Panc1 (cell line): Measurements from ENCODE around the gene DACH2.

Source experiments
- POLR2AphosphoS5 ChIP-seq: IDR thresholded peaks from 2 replicates; pipeline ENCODE4 v1.6.1; 2012; ENCODE audit warnings: mild to moderate bottlenecking, low read depth, low read length, moderate library complexity
- TCF7L2 ChIP-seq: IDR thresholded peaks from 2 replicates; pipeline ENCODE4 v1.6.1; 2011; ENCODE audit warnings: mild to moderate bottlenecking, low read depth, low read length, inconsistent platforms
- TF ChIP-seq, protein P1 (sequence below): fragments of 450-650 bp; IDR thresholded peaks from 2 replicates; pipeline ENCODE4 v1.5.1; 2017; ENCODE audit warnings: mild to moderate bottlenecking
- TF ChIP-seq, protein P2 (sequence below), 2 experiments: IDR thresholded peaks; 2 replicates each; pipeline ENCODE4 v1.6.1; 2011 to 2012; ENCODE audit warnings: low read depth in 2 of 2, control low read depth in 1 of 2, low read length in 1 of 2, mild to moderate bottlenecking in 1 of 2, moderate library complexity in 1 of 2; ENCODE audit not compliant: insufficient read depth in 1 of 2

DNA sequence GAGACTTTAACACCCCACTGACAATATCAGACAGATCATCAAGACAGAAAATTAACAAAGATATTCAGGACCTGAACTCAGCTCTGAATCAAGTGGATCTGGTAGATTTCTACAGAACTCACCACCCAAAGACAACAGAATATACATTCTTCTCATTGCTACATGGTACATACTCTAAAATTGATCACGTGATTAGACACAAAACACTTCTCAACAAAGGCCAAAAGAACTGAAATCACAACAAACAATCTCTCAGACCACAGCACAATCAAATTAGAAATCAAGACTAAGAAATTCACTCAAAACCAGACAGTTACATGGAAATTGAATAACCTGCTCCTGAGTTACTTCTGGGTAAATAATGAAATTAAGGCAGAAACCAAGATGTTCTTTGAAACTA, 49.6 kb downstream of the DACH2 start:
- TF ChIP-seq, protein P1, sequence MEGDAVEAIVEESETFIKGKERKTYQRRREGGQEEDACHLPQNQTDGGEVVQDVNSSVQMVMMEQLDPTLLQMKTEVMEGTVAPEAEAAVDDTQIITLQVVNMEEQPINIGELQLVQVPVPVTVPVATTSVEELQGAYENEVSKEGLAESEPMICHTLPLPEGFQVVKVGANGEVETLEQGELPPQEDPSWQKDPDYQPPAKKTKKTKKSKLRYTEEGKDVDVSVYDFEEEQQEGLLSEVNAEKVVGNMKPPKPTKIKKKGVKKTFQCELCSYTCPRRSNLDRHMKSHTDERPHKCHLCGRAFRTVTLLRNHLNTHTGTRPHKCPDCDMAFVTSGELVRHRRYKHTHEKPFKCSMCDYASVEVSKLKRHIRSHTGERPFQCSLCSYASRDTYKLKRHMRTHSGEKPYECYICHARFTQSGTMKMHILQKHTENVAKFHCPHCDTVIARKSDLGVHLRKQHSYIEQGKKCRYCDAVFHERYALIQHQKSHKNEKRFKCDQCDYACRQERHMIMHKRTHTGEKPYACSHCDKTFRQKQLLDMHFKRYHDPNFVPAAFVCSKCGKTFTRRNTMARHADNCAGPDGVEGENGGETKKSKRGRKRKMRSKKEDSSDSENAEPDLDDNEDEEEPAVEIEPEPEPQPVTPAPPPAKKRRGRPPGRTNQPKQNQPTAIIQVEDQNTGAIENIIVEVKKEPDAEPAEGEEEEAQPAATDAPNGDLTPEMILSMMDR: no peak
- TF ChIP-seq POLR2AphosphoS5: no peak
- TF ChIP-seq, protein P2, sequence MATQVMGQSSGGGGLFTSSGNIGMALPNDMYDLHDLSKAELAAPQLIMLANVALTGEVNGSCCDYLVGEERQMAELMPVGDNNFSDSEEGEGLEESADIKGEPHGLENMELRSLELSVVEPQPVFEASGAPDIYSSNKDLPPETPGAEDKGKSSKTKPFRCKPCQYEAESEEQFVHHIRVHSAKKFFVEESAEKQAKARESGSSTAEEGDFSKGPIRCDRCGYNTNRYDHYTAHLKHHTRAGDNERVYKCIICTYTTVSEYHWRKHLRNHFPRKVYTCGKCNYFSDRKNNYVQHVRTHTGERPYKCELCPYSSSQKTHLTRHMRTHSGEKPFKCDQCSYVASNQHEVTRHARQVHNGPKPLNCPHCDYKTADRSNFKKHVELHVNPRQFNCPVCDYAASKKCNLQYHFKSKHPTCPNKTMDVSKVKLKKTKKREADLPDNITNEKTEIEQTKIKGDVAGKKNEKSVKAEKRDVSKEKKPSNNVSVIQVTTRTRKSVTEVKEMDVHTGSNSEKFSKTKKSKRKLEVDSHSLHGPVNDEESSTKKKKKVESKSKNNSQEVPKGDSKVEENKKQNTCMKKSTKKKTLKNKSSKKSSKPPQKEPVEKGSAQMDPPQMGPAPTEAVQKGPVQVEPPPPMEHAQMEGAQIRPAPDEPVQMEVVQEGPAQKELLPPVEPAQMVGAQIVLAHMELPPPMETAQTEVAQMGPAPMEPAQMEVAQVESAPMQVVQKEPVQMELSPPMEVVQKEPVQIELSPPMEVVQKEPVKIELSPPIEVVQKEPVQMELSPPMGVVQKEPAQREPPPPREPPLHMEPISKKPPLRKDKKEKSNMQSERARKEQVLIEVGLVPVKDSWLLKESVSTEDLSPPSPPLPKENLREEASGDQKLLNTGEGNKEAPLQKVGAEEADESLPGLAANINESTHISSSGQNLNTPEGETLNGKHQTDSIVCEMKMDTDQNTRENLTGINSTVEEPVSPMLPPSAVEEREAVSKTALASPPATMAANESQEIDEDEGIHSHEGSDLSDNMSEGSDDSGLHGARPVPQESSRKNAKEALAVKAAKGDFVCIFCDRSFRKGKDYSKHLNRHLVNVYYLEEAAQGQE (IDR thresholded peaks at IDR 0.05; ENCODE audit: insufficient read depth in 1 of 2, low read depth in 2 of 2, low read length in 1 of 2): no peak
- no peak for TF ChIP-seq TCF7L2
